ENCODE results near the gene ITPR1.

Gene ITPR1

DNA sequence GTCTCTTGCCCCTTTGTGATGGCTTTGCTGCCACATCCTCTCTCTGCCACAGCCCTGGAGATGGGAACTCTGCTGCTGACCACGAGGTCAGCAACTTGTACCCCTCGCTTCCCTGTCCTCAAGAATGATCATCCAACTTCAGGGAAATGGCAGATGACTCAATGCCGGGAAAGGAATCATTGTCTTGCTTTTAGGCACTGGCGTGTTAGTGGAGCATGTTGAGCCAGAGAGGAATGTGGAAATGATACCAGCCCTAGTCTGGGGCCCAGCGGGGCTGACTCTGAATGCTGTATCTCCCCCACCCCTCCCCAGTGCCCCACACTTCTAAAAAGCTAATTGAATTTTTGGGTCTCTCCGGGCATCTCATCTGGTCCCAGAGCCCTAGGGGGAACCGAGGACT, 301.2 kb downstream of the ITPR1 start:
- Histone ChIP-seq H3K4me1 (ENCODE audit: insufficient read depth, low read length, poor library complexity, severe bottlenecking) (no peaks in the 10 kb centered on the region), H3K27me3 (ENCODE audit: insufficient read depth, low read length, poor library complexity, severe bottlenecking) (no peaks in the 10 kb centered on the region), H4K20me1 (ENCODE audit: insufficient read depth, low read length, poor library complexity, severe bottlenecking) (no peaks in the 10 kb centered on the region), H3F3A (ENCODE audit: low read depth) (no peaks in the 10 kb centered on the region), H3K9ac (ENCODE audit: low read depth, low read length, poor library complexity, severe bottlenecking) (no peak overlapping the region), H3K4me2 (ENCODE audit: low read depth, low read length, poor library complexity, severe bottlenecking) (no peak overlapping the region), H3K79me2 (ENCODE audit: insufficient read depth, low read length) (no peaks in the 10 kb centered on the region), H2AFZ (ENCODE audit: low read length) (no peak overlapping the region), H3K9me3 (ENCODE audit: insufficient read depth, low read depth, low read length) (peaks cover 18% of the 10 kb centered on the region; the same call in 1 of the 2 replicates), H3K9me2 (replicated peaks; ENCODE audit: low read depth, low read length) (no peaks in the 10 kb centered on the region), H3K4me3 (ENCODE audit: low read length, poor library complexity, severe bottlenecking) (no peak overlapping the region), H3K36me3 (ENCODE audit: insufficient read depth, low read length) (peaks cover 68% of the 10 kb centered on the region)
- TF ChIP-seq, protein P1, sequence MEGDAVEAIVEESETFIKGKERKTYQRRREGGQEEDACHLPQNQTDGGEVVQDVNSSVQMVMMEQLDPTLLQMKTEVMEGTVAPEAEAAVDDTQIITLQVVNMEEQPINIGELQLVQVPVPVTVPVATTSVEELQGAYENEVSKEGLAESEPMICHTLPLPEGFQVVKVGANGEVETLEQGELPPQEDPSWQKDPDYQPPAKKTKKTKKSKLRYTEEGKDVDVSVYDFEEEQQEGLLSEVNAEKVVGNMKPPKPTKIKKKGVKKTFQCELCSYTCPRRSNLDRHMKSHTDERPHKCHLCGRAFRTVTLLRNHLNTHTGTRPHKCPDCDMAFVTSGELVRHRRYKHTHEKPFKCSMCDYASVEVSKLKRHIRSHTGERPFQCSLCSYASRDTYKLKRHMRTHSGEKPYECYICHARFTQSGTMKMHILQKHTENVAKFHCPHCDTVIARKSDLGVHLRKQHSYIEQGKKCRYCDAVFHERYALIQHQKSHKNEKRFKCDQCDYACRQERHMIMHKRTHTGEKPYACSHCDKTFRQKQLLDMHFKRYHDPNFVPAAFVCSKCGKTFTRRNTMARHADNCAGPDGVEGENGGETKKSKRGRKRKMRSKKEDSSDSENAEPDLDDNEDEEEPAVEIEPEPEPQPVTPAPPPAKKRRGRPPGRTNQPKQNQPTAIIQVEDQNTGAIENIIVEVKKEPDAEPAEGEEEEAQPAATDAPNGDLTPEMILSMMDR (conservative IDR thresholded peaks at IDR 0.05; ENCODE audit: low read length) = no peak
- TF ChIP-seq EZH2phosphoT487 (IDR thresholded peaks at IDR 0.05; ENCODE audit: borderline replicate concordance) = no peak

DNA sequence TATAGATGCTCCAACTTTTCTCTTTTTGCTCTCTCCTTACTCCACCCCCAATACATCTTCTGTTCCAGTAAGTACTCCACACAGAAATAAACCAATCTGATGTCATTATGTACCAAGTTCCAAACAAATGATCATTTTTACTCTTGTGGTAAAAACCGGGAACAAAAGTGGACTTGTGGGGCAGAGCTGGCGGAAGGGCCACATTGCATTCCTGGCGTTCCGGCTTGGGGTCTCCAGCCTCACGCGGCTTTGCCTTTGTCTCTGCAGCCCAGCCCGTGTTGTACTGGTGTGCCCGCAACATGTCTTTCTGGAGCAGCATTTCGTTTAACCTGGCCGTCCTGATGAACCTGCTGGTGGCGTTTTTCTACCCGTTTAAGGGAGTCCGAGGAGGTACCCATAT, 301.6 kb downstream of the ITPR1 start:
- H3K9me2 ChIP-seq (replicated peaks; ENCODE audit: low read depth, low read length) = no peaks in the 10 kb centered on the region

DNA sequence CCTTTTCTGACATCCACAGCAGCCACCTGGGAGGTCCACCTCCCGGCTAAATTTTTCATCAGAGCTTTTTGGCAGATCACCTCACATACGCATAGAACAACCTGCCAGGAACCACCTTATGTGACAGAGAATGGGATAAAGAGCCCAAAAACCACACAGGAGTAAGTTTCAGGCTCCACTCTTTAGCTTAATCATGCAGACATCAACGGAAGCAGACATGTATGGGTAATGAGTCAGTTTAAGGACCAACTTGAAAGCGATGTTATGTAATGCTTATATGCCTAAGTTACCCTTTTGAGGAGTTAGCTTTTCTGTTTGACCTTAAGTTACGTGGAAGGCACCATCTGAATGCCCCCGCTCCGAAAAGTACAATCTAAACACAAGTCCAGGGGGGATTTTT, 302.8 kb downstream of the ITPR1 start:
- Histone ChIP-seq H3F3A (ENCODE audit: low read depth) (no peaks in the 10 kb centered on the region), H2AFZ (ENCODE audit: low read length) (no peak overlapping the region), H3K27me3 (ENCODE audit: insufficient read depth, low read length, poor library complexity, severe bottlenecking) (no peaks in the 10 kb centered on the region), H3K9ac (ENCODE audit: low read depth, low read length, poor library complexity, severe bottlenecking) (no peak overlapping the region), H4K20me1 (ENCODE audit: insufficient read depth, low read length, poor library complexity, severe bottlenecking) (no peaks in the 10 kb centered on the region), H3K4me1 (ENCODE audit: insufficient read depth, low read length, poor library complexity, severe bottlenecking) (no peaks in the 10 kb centered on the region), H3K79me2 (ENCODE audit: insufficient read depth, low read length) (no peaks in the 10 kb centered on the region), H3K4me3 (ENCODE audit: low read length, poor library complexity, severe bottlenecking) (no peak overlapping the region), H3K9me2 (replicated peaks; ENCODE audit: low read depth, low read length) (no peaks in the 10 kb centered on the region), H3K4me2 (ENCODE audit: low read depth, low read length, poor library complexity, severe bottlenecking) (no peak overlapping the region), H3K9me3 (ENCODE audit: insufficient read depth, low read depth, low read length) (peaks cover 18% of the 10 kb centered on the region; the same call in 1 of the 2 replicates), H3K36me3 (ENCODE audit: insufficient read depth, low read length) (peaks cover 63% of the 10 kb centered on the region)
- TF ChIP-seq, protein P1 (conservative IDR thresholded peaks at IDR 0.05; ENCODE audit: low read length) = no peak
- TF ChIP-seq EZH2phosphoT487 (IDR thresholded peaks at IDR 0.05; ENCODE audit: borderline replicate concordance) = no peak

More for the DNA sequence above, 301.6 kb downstream of the ITPR1 start:
- Histone ChIP-seq H3F3A (ENCODE audit: low read depth) (no peaks in the 10 kb centered on the region), H3K36me3 (ENCODE audit: insufficient read depth, low read length) (peaks cover 67% of the 10 kb centered on the region), H3K9ac (ENCODE audit: low read depth, low read length, poor library complexity, severe bottlenecking) (no peak overlapping the region), H3K4me2 (ENCODE audit: low read depth, low read length, poor library complexity, severe bottlenecking) (no peak overlapping the region), H3K79me2 (ENCODE audit: insufficient read depth, low read length) (no peaks in the 10 kb centered on the region), H2AFZ (ENCODE audit: low read length) (no peak overlapping the region), H4K20me1 (ENCODE audit: insufficient read depth, low read length, poor library complexity, severe bottlenecking) (no peaks in the 10 kb centered on the region), H3K4me1 (ENCODE audit: insufficient read depth, low read length, poor library complexity, severe bottlenecking) (no peaks in the 10 kb centered on the region), H3K27me3 (ENCODE audit: insufficient read depth, low read length, poor library complexity, severe bottlenecking) (no peaks in the 10 kb centered on the region), H3K4me3 (ENCODE audit: low read length, poor library complexity, severe bottlenecking) (no peak overlapping the region), H3K9me3 (ENCODE audit: insufficient read depth, low read depth, low read length) (peaks cover 18% of the 10 kb centered on the region; the same call in 1 of the 2 replicates)
- no peak for TF ChIP-seq EZH2phosphoT487 (IDR thresholded peaks at IDR 0.05; ENCODE audit: borderline replicate concordance)
- TF ChIP-seq, protein P1 (conservative IDR thresholded peaks at IDR 0.05; ENCODE audit: low read length) = no peak

Data from Loucy (cell line).